ENCODE measurements around the gene ANKLE2.

- TF ChIP-seq KDM1A (IDR thresholded peaks at IDR 0.05; ENCODE audit: low read depth) (no peak), EP300 (IDR thresholded peaks at IDR 0.05) (no peak), HDAC2 (IDR thresholded peaks at IDR 0.05) (no peak), POLR2A (IDR thresholded peaks at IDR 0.05; ENCODE audit: low read length) (no peak), CTCF (IDR thresholded peaks at IDR 0.05) (no peak), RAD21 (conservative IDR thresholded peaks at IDR 0.05 in 1 of 2, IDR thresholded peaks at IDR 0.05 in 1 of 2) (no peak), EHF (CRISPR knock-in tag; IDR thresholded peaks at IDR 0.05) (no peak), ZFP36 (IDR thresholded peaks at IDR 0.05; ENCODE audit: borderline replicate concordance, partially characterized antibody) (no peak), NFE2L2 (conservative IDR thresholded peaks at IDR 0.05; ENCODE audit: low read length) (no peak), EHMT2 (IDR thresholded peaks at IDR 0.05; ENCODE audit: low read depth) (no peak)
- TF ChIP-seq, protein P1, sequence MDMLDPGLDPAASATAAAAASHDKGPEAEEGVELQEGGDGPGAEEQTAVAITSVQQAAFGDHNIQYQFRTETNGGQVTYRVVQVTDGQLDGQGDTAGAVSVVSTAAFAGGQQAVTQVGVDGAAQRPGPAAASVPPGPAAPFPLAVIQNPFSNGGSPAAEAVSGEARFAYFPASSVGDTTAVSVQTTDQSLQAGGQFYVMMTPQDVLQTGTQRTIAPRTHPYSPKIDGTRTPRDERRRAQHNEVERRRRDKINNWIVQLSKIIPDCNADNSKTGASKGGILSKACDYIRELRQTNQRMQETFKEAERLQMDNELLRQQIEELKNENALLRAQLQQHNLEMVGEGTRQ (IDR thresholded peaks at IDR 0.05) = no peak
- TF ChIP-seq, protein P2, sequence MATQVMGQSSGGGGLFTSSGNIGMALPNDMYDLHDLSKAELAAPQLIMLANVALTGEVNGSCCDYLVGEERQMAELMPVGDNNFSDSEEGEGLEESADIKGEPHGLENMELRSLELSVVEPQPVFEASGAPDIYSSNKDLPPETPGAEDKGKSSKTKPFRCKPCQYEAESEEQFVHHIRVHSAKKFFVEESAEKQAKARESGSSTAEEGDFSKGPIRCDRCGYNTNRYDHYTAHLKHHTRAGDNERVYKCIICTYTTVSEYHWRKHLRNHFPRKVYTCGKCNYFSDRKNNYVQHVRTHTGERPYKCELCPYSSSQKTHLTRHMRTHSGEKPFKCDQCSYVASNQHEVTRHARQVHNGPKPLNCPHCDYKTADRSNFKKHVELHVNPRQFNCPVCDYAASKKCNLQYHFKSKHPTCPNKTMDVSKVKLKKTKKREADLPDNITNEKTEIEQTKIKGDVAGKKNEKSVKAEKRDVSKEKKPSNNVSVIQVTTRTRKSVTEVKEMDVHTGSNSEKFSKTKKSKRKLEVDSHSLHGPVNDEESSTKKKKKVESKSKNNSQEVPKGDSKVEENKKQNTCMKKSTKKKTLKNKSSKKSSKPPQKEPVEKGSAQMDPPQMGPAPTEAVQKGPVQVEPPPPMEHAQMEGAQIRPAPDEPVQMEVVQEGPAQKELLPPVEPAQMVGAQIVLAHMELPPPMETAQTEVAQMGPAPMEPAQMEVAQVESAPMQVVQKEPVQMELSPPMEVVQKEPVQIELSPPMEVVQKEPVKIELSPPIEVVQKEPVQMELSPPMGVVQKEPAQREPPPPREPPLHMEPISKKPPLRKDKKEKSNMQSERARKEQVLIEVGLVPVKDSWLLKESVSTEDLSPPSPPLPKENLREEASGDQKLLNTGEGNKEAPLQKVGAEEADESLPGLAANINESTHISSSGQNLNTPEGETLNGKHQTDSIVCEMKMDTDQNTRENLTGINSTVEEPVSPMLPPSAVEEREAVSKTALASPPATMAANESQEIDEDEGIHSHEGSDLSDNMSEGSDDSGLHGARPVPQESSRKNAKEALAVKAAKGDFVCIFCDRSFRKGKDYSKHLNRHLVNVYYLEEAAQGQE (IDR thresholded peaks at IDR 0.05) = no peak
Measured at GRCh38 chr12:132726386-132726785, 35.2 kb downstream of the ANKLE2 start.

Data from A549 (cell line).